Uterus (tissue), 2 donors: ENCODE measurements around the gene LRG1.

Source experiments
- CTCF ChIP-seq, 4 experiments: fragments of 200-600 bp in 2 of 4; fragments of 450-650 bp in 2 of 4; sonication (generic) in 2 of 4; IDR thresholded peaks; one replicate each; pipeline ENCODE4 v1.5.1; 2016 to 2019; ENCODE audit warnings: antibody characterized with exemption in 4 of 4, mild to moderate bottlenecking in 2 of 4, moderate library complexity in 1 of 4
- POLR2A ChIP-seq, 2 donors: fragments of 450-650 bp; IDR thresholded peaks; one replicate each; pipeline ENCODE4 v1.6.1; 2016; ENCODE audit warnings: antibody characterized with exemption in 2 of 2, mild to moderate bottlenecking in 1 of 2, moderate library complexity in 1 of 2

GRCh38 chr19:4586691-4587090 lies 46.9 kb upstream of the LRG1 start:
- TF ChIP-seq CTCF (IDR thresholded peaks at IDR 0.05), result no peak
- TF ChIP-seq POLR2A (IDR thresholded peaks at IDR 0.05), result no peak
